HepG2 (cell line): ENCODE data around the gene OR2W1. TPM values are rescaled to one million over a fixed set of nuclear protein-coding genes. Genes with fewer than 3 reads are reported as not detected.

ENCODE experiments used
- ATAC-seq: fragments of 200-7000 bp; cut with Tn5 transposase; 3 replicates; pipeline ENCODE4 v1.9.1; 2020; ENCODE audit warnings: mild to moderate bottlenecking, moderate library complexity
- BruUV-seq: library from RNA; stranded (reverse); fragments of 400-500 nt; replicated peaks from 2 replicates; lab custom pipeline; 2021; lab: Mats Ljungman, UMichigan
- CTCF ChIA-PET: fragments of 300-600 bp; formaldehyde crosslinking; extraction: SDS; loops from one replicate; lab custom pipeline; 2021; ENCODE audit warnings: low total read pairs, inconsistent platforms, low intra/inter-chr PET ratio; lab: Yijun Ruan, JAX
- POLR2A ChIA-PET: fragments of 350-600 bp; sonication (Branson Sonifier 250); formaldehyde crosslinking; loops from one replicate; lab custom pipeline; 2020; ENCODE audit warnings: antibody characterized with exemption, inconsistent platforms; lab: Yijun Ruan, JAX
- DNase-seq: peaks from one replicate; pipeline ENCODE4 v3.0.0-alpha.2; 2015; ENCODE audit warnings: low spot score
- FAIRE-seq: peaks from 3 replicates; lab custom pipeline; 2011; peaks lifted over from hg19 to GRCh38; lab: Jason Lieb, UNC
- H2AFZ ChIP-seq: one replicate; pipeline ENCODE4 v1.6.1; 2011; ENCODE audit warnings: low read length, inconsistent platforms
- H3K27ac ChIP-seq: fragments of 300-600 bp; 3 replicates; pipeline ENCODE4 v1.8.0; 2011; ENCODE audit warnings: mixed run types, mild to moderate bottlenecking, mixed read lengths, low read length, inconsistent platforms; ENCODE audit not compliant: insufficient read depth; ENCODE audit errors: extremely low read length
- H3K27me3 ChIP-seq, 2 experiments: fragments of 200-600 bp in 1 of 2; 2 replicates in 1 of 2; 3 replicates in 1 of 2; pipeline versions ENCODE4 v1.6.0 to v1.8.0; 2011; ENCODE audit warnings: low read length in 2 of 2, mild to moderate bottlenecking in 2 of 2, moderate library complexity in 2 of 2, inconsistent platforms in 1 of 2; ENCODE audit not compliant: insufficient read depth in 2 of 2, control insufficient read depth in 1 of 2
- H3K36me3 ChIP-seq, 2 experiments: fragments of 200-600 bp in 1 of 2; replicated peaks in 1 of 2; 2 replicates in 1 of 2; 3 replicates in 1 of 2; pipeline versions ENCODE4 v1.5.1 to v1.8.0; 2011; ENCODE audit warnings: low read length in 2 of 2, inconsistent platforms in 1 of 2; ENCODE audit not compliant: insufficient read depth in 2 of 2, control insufficient read depth in 1 of 2
- H3K4me1 ChIP-seq: 2 replicates; pipeline ENCODE4 v1.5.1; 2012; ENCODE audit warnings: low read length, inconsistent platforms; ENCODE audit not compliant: insufficient read depth
- H3K4me2 ChIP-seq: 2 replicates; pipeline ENCODE4 v1.6.0; 2011; ENCODE audit warnings: low read depth, low read length, inconsistent platforms
- H3K4me3 ChIP-seq, 3 experiments: fragments of 200-600 bp in 1 of 3; sonication (generic), shearing (Covaris generic) in 1 of 3; replicated peaks in 1 of 3; 2 replicates each; pipeline ENCODE4 v1.5.1; 2011 to 2016; ENCODE audit warnings: low read length in 3 of 3, inconsistent platforms in 2 of 3, low read depth in 2 of 3, mild to moderate bottlenecking in 2 of 3, control low read depth in 1 of 3, mixed read lengths in 1 of 3; ENCODE audit not compliant: insufficient read depth in 1 of 3
- H3K79me2 ChIP-seq: one replicate; pipeline ENCODE4 v1.6.1; 2011; ENCODE audit warnings: low read length, inconsistent platforms; ENCODE audit not compliant: insufficient read depth
- H3K9ac ChIP-seq: 2 replicates; pipeline ENCODE4 v1.6.0; 2011; ENCODE audit warnings: mild to moderate bottlenecking, low read depth, low read length, inconsistent platforms; ENCODE audit not compliant: insufficient read depth
- H3K9me3 ChIP-seq: 2 replicates; pipeline ENCODE4 v1.5.1; 2012; ENCODE audit warnings: mild to moderate bottlenecking, low read length
- H4K20me1 ChIP-seq: 2 replicates; pipeline ENCODE4 v1.6.0; 2011; ENCODE audit warnings: inconsistent platforms, mild to moderate bottlenecking, low read length, moderate library complexity; ENCODE audit not compliant: insufficient read depth
- CENPT ChIP-seq: sonication (generic); formaldehyde crosslinking; IDR thresholded peaks from 2 replicates; pipeline ENCODE4 v1.8.0; 2022; ENCODE audit warnings: low read depth, mild to moderate bottlenecking, moderate library complexity, missing genetic modification reagents
- FOXA3 ChIP-seq: IDR thresholded peaks from 2 replicates; pipeline ENCODE4 v1.6.1; 2016; ENCODE audit warnings: missing genetic modification reagents, missing compliant biosample characterization
- NCOA2 ChIP-seq: sonication (generic); formaldehyde crosslinking; IDR thresholded peaks from 2 replicates; pipeline ENCODE4 v1.8.0; 2022; ENCODE audit warnings: inconsistent platforms
- PAX8 ChIP-seq: sonication (generic); formaldehyde crosslinking; IDR thresholded peaks from 2 replicates; pipeline ENCODE4 v1.8.0; 2022; ENCODE audit warnings: mild to moderate bottlenecking, missing genetic modification reagents, borderline replicate concordance
- POLR2A ChIP-seq, 2 experiments: IDR thresholded peaks; 2 replicates each; pipeline ENCODE4 v1.6.1; 2011; ENCODE audit warnings: low read depth in 2 of 2, low read length in 2 of 2, mild to moderate bottlenecking in 1 of 2, moderate library complexity in 1 of 2; ENCODE audit not compliant: insufficient read depth in 1 of 2
- PTBP1 ChIP-seq: fragments of 200-400 bp; formaldehyde crosslinking; IDR thresholded peaks from 2 replicates; pipeline ENCODE4 v1.6.1; 2018; ENCODE audit warnings: low read length, low read depth; ENCODE audit not compliant: poor library complexity, severe bottlenecking
- SOX5 ChIP-seq: IDR thresholded peaks from 2 replicates; pipeline ENCODE4 v1.6.1; 2016; ENCODE audit warnings: borderline replicate concordance
- WGBS: methylation state at CpG from one replicate; pipeline ENCODE4 v1.1.6; 2017; ENCODE audit warnings: low lambda C conversion rate; 5-methylcytosine and 5-hydroxymethylcytosine counted together
- in situ Hi-C: cut with HindIII; loops from 2 replicates; pipeline ENCODE4 v1.10.0; 2017; ENCODE audit warnings: low pct_unique_long_range_greater_than_20kb; ENCODE audit not compliant: extremely low pct_ligation_motif_present
- intact Hi-C: fragments of 100-400 bp; cut with micrococcal nuclease; formaldehyde crosslinking; loops from one replicate; pipeline ENCODE4 v1.10.0; 2022; ENCODE audit not compliant: unreplicated experiment
- polyA plus RNA-seq, 8 experiments: library from polyadenylated mRNA; depleted of rRNA in 3 of 8; stranded (reverse) in 7 of 8; unstranded in 1 of 8; fragments of >200 nt; fragmentation: Illumina TruSeq in 4 of 8; extraction: Trizol in 4 of 8; gene quantifications; 2 replicates each; pipeline versions ENCODE4 v1.2.1 to v1.2.3, GENCODE V29; 2011 to 2016; ENCODE audit warnings: low read depth in 4 of 8, missing spikeins in 1 of 8, mixed read lengths in 1 of 8; ENCODE audit not compliant: insufficient read depth in 1 of 8
- total RNA-seq, 5 experiments: library from RNA; depleted of rRNA; stranded (reverse); fragments of >200 nt; fragmentation: Illumina TruSeq; extraction: Trizol; gene quantifications; 2 replicates each; pipeline ENCODE4 v1.2.3, GENCODE V29; 2016; ENCODE audit warnings: low read depth in 1 of 5
- TF ChIP-seq, protein P1 (sequence below): fragments of 450-650 bp; IDR thresholded peaks from 2 replicates; pipeline ENCODE4 v1.6.1; 2017; ENCODE audit warnings: mild to moderate bottlenecking
- TF ChIP-seq, protein P2 (sequence below): sonication (generic); formaldehyde crosslinking; IDR thresholded peaks from 2 replicates; pipeline ENCODE4 v1.4.0; 2020; ENCODE audit warnings: missing genetic modification reagents; ENCODE audit errors: not compliant biosample characterization
- TF ChIP-seq, protein P3 (sequence below): IDR thresholded peaks from 2 replicates; pipeline ENCODE4 v1.6.1; 2016; ENCODE audit warnings: low read depth, borderline replicate concordance
- TF ChIP-seq, protein P4 (sequence below): sonication (generic); formaldehyde crosslinking; conservative IDR thresholded peaks from 2 replicates; pipeline ENCODE4 v1.4.0; 2020; ENCODE audit warnings: mild to moderate bottlenecking, missing genetic modification reagents, moderate library complexity

OR2W1 gene
- total and polyA plus RNA-seq, 2 of the 13 experiments (the other 11 are each of a cell fraction or from before 2014, with no cell fraction given), result not detected

DNA sequence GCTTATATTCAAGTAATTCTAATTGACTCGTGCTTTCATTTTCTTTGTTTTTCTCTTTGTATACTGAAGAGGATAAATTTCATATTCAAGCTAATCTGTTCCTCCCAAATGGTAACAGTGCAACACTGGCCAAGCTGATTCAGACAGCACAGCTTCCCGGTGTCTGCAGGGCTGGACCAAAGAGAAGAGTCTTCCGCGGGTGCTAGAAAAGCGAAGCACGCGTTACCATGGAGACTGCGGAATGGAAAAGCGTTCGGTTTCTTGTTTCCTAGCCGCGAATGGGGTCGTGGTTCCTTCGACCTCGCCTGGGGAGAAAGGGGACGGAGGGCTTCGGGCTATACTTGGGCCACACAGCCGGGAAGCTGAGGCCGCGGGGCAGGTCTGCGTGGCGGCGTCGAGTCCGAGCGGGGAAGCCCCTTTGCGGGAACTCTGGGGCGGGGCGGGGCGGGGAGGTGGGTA, 33.7 kb downstream of the OR2W1 start (continued):
- TF ChIP-seq, protein P1, sequence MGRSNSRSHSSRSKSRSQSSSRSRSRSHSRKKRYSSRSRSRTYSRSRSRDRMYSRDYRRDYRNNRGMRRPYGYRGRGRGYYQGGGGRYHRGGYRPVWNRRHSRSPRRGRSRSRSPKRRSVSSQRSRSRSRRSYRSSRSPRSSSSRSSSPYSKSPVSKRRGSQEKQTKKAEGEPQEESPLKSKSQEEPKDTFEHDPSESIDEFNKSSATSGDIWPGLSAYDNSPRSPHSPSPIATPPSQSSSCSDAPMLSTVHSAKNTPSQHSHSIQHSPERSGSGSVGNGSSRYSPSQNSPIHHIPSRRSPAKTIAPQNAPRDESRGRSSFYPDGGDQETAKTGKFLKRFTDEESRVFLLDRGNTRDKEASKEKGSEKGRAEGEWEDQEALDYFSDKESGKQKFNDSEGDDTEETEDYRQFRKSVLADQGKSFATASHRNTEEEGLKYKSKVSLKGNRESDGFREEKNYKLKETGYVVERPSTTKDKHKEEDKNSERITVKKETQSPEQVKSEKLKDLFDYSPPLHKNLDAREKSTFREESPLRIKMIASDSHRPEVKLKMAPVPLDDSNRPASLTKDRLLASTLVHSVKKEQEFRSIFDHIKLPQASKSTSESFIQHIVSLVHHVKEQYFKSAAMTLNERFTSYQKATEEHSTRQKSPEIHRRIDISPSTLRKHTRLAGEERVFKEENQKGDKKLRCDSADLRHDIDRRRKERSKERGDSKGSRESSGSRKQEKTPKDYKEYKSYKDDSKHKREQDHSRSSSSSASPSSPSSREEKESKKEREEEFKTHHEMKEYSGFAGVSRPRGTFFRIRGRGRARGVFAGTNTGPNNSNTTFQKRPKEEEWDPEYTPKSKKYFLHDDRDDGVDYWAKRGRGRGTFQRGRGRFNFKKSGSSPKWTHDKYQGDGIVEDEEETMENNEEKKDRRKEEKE, result no peak
- TF ChIP-seq PTBP1, result no peak
- TF ChIP-seq POLR2A (IDR thresholded peaks at IDR 0.05; ENCODE audit: insufficient read depth in 1 of 2, low read depth in 2 of 2, low read length in 2 of 2), result no peak
- TF ChIP-seq, protein P2, sequence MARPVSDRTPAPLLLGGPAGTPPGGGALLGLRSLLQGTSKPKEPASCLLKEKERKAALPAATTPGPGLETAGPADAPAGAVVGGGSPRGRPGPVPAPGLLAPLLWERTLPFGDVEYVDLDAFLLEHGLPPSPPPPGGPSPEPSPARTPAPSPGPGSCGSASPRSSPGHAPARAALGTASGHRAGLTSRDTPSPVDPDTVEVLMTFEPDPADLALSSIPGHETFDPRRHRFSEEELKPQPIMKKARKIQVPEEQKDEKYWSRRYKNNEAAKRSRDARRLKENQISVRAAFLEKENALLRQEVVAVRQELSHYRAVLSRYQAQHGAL (CRISPR knock-in tag), result no peak
- TF ChIP-seq, protein P3, sequence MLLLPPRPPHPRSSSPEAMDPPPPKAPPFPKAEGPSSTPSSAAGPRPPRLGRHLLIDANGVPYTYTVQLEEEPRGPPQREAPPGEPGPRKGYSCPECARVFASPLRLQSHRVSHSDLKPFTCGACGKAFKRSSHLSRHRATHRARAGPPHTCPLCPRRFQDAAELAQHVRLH (CRISPR knock-in tag), result no peak

DNA sequence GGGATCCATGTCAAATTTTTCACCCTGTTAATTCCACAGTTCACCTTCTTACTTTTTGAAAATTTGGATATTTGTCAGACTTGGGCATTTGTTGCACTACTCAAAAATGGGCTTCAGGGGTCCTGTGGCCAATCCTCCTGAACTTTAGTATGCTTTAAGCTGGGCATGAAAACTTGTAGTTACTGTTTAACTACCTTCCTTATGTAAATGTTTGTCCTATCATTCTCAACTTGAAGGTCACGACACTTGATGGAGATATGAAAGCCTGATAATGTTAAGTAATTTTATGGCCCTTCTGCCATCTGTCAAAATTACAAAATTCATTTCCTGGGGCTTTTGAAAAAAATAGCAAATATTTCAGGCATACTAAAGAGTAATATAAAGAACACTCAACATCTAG, 35.6 kb downstream of the OR2W1 start:
- WGBS, result 0% methylated on average over 1 of the region's 1 CpG
- BruUV-seq, result no TSS peak
- ChIA-PET POLR2A (interaction anchor here (1.0 kb wide), 1 partner anchor 23 kb away, joined by 3 read pairs; no protein-coding TSS in a partner anchor), CTCF (no interaction called here)
- Histone ChIP-seq H3K4me2 (peak overlapping the region; percentile 46), H3K36me3 (no peaks in the 10 kb centered on the region), H4K20me1 (no peaks in the 10 kb centered on the region), H3K27ac (no peak overlapping the region), H3K79me2 (no peaks in the 10 kb centered on the region), H3K4me3 (no peak overlapping the region), H3K27me3 (no peaks in the 10 kb centered on the region; a peak in 2 of 5 replicates), H3K4me1 (peaks cover 21% of the 10 kb centered on the region), H3K9me3 (no peaks in the 10 kb centered on the region), H2AFZ (no peak overlapping the region), H3K9ac (no peak overlapping the region)
- in situ Hi-C loops (no loop called here), intact Hi-C loops (no loop called here)
- peak; percentile 48 for DNase-seq
- peak; percentile 39; the same call in 1 of the 3 replicates for ATAC-seq
- FAIRE-seq, result peak; percentile 79
- peak; percentile 27; the same call in 1 of the 2 replicates for TF ChIP-seq NCOA2 (CRISPR knock-in tag)
- TF ChIP-seq, protein P4, sequence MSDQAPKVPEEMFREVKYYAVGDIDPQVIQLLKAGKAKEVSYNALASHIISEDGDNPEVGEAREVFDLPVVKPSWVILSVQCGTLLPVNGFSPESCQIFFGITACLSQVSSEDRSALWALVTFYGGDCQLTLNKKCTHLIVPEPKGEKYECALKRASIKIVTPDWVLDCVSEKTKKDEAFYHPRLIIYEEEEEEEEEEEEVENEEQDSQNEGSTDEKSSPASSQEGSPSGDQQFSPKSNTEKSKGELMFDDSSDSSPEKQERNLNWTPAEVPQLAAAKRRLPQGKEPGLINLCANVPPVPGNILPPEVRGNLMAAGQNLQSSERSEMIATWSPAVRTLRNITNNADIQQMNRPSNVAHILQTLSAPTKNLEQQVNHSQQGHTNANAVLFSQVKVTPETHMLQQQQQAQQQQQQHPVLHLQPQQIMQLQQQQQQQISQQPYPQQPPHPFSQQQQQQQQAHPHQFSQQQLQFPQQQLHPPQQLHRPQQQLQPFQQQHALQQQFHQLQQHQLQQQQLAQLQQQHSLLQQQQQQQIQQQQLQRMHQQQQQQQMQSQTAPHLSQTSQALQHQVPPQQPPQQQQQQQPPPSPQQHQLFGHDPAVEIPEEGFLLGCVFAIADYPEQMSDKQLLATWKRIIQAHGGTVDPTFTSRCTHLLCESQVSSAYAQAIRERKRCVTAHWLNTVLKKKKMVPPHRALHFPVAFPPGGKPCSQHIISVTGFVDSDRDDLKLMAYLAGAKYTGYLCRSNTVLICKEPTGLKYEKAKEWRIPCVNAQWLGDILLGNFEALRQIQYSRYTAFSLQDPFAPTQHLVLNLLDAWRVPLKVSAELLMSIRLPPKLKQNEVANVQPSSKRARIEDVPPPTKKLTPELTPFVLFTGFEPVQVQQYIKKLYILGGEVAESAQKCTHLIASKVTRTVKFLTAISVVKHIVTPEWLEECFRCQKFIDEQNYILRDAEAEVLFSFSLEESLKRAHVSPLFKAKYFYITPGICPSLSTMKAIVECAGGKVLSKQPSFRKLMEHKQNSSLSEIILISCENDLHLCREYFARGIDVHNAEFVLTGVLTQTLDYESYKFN (CRISPR knock-in tag), result peak; percentile 56
- no peak for TF ChIP-seq PAX8 (CRISPR knock-in tag)
- TF ChIP-seq SOX5 (CRISPR knock-in tag), result peak; percentile 8; the same call in 1 of the 2 replicates
- no peak for TF ChIP-seq CENPT
- TF ChIP-seq FOXA3, result peak; percentile 58
